Neural cell (in vitro differentiated cells): ENCODE data around the gene PLXNC1.

Experiments
- CTCF ChIP-seq: fragments of 450-650 bp; IDR thresholded peaks from 2 replicates; pipeline ENCODE4 v1.5.1; 2014; ENCODE audit warnings: antibody characterized with exemption, mild to moderate bottlenecking, moderate library complexity; ENCODE audit not compliant: poor library complexity, severe bottlenecking
- EP300 ChIP-seq: fragments of 450-650 bp; conservative IDR thresholded peaks from 2 replicates; pipeline ENCODE4 v1.6.1; 2014; ENCODE audit warnings: antibody characterized with exemption, mild to moderate bottlenecking, moderate library complexity; ENCODE audit not compliant: poor library complexity, severe bottlenecking
- EZH2 ChIP-seq: fragments of 200-600, 300-800 bp; shearing (Covaris generic), sonication (generic); IDR thresholded peaks from 2 replicates; pipeline ENCODE4 v1.6.1; 2014; ENCODE audit warnings: antibody characterized with exemption, low read length, borderline replicate concordance, mild to moderate bottlenecking; ENCODE audit not compliant: insufficient read depth, poor library complexity, severe bottlenecking
- POLR2AphosphoS5 ChIP-seq: IDR thresholded peaks from 2 replicates; pipeline ENCODE4 v1.6.1; 2012
- RAD21 ChIP-seq: fragments of 450-650 bp; conservative IDR thresholded peaks from 2 replicates; pipeline ENCODE4 v1.6.1; 2014; ENCODE audit warnings: antibody characterized with exemption, mild to moderate bottlenecking, moderate library complexity
- SMC3 ChIP-seq: fragments of 450-650 bp; conservative IDR thresholded peaks from 2 replicates; pipeline ENCODE4 v1.6.1; 2014; ENCODE audit warnings: antibody characterized with exemption, mild to moderate bottlenecking, moderate library complexity; ENCODE audit not compliant: poor library complexity
- TAF1 ChIP-seq: IDR thresholded peaks from 2 replicates; pipeline ENCODE4 v1.6.1; 2012; ENCODE audit warnings: low read depth
- TF ChIP-seq, protein P1 (sequence below): IDR thresholded peaks from 2 replicates; pipeline ENCODE4 v1.6.1; 2012; ENCODE audit warnings: borderline replicate concordance

DNA sequence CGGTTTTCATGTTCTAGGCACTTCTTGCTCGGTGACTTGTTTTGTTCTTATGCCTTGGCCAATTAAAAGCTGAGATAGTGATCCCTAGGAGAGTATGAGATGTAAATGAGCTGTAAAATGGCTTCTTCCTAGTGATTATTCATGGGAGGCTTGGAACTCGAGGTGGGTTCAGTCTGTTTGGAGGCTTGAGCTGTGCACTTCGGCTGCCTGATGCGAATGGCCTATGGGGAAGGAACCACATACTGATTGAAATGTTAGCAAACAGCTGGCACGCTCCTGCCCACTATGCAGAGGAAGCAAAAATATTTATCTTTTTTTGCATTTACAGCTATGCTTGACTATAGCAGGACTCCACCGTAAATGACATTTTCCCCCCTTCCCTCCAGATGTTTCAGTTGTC, 75.5 kb downstream of the PLXNC1 start:
- TF ChIP-seq CTCF = no peak
- no peak for TF ChIP-seq TAF1
- TF ChIP-seq POLR2AphosphoS5 = no peak
- TF ChIP-seq EZH2 = no peak
- TF ChIP-seq SMC3 = no peak
- no peak for TF ChIP-seq RAD21
- TF ChIP-seq, protein P1, sequence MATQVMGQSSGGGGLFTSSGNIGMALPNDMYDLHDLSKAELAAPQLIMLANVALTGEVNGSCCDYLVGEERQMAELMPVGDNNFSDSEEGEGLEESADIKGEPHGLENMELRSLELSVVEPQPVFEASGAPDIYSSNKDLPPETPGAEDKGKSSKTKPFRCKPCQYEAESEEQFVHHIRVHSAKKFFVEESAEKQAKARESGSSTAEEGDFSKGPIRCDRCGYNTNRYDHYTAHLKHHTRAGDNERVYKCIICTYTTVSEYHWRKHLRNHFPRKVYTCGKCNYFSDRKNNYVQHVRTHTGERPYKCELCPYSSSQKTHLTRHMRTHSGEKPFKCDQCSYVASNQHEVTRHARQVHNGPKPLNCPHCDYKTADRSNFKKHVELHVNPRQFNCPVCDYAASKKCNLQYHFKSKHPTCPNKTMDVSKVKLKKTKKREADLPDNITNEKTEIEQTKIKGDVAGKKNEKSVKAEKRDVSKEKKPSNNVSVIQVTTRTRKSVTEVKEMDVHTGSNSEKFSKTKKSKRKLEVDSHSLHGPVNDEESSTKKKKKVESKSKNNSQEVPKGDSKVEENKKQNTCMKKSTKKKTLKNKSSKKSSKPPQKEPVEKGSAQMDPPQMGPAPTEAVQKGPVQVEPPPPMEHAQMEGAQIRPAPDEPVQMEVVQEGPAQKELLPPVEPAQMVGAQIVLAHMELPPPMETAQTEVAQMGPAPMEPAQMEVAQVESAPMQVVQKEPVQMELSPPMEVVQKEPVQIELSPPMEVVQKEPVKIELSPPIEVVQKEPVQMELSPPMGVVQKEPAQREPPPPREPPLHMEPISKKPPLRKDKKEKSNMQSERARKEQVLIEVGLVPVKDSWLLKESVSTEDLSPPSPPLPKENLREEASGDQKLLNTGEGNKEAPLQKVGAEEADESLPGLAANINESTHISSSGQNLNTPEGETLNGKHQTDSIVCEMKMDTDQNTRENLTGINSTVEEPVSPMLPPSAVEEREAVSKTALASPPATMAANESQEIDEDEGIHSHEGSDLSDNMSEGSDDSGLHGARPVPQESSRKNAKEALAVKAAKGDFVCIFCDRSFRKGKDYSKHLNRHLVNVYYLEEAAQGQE = no peak
- no peak for TF ChIP-seq EP300
